HG02798 (cell line): ENCODE measurements around the gene STOX2.

Experiments used
- ATAC-seq: cut with Tn5 transposase; IDR thresholded peaks from one replicate; pipeline ENCODE4 v1.9.1; 2021; ENCODE audit warnings: mild to moderate bottlenecking; ENCODE audit not compliant: unreplicated experiment, poor library complexity

STOX2 gene, protein sequence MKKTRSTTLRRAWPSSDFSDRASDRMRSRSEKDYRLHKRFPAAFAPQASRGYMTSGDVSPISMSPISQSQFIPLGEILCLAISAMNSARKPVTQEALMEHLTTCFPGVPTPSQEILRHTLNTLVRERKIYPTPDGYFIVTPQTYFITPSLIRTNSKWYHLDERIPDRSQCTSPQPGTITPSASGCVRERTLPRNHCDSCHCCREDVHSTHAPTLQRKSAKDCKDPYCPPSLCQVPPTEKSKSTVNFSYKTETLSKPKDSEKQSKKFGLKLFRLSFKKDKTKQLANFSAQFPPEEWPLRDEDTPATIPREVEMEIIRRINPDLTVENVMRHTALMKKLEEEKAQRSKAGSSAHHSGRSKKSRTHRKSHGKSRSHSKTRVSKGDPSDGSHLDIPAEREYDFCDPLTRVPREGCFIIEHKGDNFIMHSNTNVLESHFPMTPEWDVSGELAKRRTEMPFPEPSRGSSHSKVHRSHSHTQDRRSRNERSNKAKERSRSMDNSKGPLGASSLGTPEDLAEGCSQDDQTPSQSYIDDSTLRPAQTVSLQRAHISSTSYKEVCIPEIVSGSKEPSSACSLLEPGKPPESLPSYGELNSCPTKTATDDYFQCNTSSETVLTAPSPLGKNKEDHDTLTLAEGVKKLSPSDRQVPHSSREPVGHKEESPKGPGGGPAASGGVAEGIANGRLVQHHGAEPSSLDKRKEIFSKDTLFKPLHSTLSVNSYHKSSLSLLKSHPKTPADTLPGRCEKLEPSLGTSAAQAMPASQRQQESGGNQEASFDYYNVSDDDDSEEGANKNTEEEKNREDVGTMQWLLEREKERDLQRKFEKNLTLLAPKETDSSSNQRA (N-terminal part only)

DNA sequence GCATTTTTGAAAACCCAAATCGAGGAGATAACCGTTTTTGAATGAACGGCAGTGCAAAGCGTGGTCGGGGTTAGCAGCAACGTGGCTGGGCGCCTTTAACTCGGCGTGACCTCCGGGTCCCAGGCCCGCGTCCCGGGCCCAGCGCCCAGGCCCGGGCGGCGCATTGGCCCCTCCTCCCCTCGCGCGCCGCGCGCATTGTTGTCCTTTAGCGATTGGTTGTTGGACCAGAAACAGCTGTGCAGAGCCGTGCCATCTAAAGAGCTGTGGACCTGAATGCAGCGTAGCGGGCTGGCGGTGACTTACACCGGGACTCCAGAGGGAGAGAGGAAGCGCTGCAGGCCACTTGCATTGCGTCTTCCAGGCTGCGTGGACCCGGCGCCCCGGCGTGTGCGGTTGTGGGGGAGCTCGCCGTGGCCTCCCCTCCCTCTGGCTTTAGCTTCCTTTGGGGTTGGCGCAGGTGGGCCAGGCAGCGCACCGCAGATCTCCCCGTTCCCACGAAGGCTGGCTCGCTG is at the start of gene STOX2:
TSS of gene STOX2 (plus strand) at position 227 of the 512 bp plus-strand sequence. CDS start 1,484 bp downstream, outside the sequence.
- ATAC-seq: no peak

DNA sequence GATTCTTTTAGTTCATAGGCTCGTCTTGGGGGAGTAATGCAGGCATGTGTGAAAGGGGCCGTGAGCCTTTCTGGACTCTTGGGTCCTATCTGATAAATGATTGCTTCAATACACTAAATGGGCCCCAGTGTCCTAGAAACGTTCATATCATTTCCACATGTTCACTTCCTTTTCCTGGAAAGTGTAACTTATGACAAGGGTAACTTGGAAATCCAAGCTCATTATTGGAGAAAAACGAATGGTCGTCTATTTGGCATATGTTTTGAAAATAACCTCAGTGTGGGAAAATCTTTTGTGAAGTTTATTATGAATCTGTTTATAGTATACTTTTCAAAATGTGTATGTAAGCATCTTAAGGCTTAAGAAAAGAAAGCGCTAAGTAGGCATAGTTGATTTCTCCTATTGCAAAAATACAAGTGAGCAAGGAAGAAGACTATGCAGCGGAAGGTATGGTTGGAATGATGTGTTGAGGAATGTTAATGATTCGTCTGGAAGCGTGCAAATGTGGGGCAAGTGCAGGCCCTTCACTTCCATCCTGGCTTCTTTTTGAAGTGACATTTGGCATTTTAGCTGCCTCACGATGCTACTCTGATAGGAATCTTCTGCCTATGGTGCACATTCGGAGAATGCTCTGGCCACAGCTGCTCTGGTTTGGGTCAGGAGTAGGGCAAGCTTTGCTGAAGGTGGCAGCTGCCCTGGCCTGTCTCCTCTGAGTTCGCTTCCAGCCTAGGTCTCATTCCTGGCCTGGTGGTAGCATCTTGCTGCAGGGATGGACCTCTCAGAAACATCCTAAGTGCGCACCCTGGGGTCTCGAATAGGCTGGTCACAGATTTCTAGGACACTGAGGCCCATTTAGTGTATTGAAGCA is 49.5 kb upstream of the STOX2 start:
- no peak for ATAC-seq

DNA sequence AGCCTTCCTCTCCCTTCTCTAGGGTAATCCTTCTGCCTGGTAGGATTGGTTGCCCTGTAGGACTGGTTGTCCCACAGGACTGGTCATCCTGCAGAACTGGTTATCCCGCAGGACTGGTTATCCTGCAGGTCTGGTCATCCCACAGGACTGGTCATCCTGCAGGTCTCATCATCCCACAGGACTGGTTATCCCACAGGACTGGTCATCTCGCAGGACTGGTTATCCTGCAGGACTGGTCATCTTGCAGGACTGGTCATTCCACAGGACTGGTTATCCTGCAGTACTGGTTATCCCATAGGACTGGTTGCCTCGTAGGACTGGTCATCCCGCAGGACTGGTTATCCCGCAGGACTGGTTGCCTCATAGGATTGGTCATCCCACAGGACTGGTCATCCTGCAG is 48.1 kb upstream of the STOX2 start:
- ATAC-seq: no peak

DNA sequence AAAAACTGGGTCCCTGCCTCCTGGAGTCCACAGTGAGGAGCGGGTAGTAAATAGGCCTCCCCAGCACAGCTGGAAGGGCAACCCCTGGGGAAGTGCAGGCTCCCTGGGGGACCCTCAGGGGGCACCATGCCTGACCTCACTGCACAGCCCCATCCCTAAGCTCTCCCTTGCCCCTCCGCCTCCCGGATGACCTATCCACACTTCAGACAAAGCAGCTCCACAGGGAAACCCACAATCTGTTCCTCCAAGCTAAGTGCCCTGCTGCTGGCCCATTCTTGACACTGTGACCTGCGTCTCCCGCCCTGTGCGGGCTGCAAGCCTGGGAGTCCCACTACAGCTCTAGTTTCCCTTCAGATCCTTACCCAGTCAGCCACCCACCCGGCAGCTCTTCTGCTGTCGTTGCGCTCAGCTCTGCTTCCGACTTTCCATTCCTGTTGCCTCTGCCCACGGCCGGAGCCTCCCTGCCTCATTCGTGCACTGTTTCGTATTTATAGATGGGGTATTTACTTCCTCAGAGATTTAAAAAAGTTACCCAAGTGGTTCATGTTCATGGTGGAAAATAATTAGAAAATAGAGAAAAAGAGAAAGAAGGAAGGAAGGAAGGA is 47.0 kb upstream of the STOX2 start:
- ATAC-seq: no peak

DNA sequence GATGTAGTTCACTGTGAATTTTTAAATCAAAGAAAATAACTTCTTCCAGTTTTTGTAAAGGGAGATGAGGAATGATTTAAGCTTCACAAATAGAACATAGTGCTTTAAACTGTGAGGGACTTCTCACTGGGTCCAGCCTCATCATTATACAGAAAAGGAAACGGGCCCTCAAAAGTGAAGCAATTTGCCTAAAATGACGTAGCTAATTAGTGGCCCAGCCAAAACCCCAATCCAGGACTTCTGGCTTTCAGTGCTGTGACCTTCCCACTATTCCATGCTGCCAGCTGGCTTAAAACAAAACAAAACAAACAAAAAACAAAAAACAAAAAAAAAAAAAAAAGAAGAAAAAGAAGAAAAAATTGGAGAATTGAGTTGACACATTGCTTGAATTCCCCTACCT is 45.0 kb upstream of the STOX2 start:
- no peak for ATAC-seq

DNA sequence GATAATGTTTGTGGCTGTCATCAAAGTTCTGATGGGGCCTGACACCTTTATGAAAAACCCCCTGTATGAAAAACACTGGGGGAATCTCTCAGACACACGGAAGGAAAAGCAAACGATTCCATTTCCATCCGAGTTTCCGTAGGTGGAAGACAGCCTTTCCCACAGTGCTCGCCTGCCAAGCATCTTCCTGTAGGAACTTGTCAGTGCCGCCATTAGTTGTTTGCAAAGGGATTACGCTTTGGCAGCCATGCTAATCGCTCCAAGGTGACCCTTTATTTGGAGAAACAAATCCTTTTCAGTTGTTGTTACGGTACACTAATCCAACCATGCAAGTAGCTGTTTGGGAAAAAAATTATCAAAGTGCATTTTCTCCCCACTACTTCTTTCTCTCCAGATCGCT is 44.4 kb upstream of the STOX2 start:
- ATAC-seq: no peak

DNA sequence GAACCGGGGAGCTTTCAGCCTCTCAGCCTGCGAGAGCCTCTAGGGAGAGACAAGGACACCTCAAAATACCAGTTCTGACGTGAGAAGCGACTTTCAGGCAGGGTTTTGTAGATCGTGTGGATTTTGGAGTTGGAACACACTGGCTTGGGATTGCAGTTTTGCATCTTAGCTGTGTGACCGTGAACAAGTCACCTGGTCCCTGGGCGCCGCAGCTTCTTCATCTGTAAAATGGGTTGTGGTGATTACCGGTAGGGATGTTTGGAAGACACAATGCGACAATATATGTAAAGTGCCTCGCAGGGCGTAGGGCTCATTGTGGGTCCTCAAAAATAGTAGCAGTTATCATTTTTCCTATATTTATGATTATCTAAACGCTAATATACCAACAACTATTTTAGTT is 43.7 kb upstream of the STOX2 start:
- ATAC-seq: no peak

DNA sequence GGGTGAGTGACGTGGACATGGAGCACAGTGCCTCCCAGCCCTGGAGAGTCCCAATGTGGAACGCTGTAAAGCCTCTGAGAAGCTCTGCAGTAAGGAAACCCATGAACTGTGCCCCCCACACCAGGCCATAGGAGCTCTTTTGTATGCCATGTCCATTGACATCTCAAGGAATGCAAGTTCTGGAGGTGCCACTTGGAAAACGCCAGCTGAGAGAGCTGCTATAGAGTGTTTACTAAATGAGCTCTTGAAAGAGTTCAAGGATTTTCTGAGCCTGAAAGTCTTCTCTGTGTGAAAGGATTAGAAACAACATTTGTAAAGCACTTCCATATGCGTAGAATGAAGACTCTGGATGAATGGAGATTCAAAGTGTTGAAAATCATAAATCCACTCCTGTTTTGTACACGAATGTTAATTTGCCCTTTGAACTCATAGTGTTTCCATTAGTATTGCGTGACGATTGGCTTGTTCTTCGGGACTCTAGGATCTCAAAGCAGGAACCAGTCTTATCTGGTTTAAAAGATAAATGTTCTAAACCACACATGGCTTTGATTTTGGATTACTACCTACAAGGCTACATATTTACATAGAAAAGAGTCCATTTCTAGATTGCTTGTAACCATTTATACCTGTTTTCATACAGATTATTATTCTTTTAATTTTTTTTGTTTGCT is 41.8 kb upstream of the STOX2 start:
- ATAC-seq: no peak

DNA sequence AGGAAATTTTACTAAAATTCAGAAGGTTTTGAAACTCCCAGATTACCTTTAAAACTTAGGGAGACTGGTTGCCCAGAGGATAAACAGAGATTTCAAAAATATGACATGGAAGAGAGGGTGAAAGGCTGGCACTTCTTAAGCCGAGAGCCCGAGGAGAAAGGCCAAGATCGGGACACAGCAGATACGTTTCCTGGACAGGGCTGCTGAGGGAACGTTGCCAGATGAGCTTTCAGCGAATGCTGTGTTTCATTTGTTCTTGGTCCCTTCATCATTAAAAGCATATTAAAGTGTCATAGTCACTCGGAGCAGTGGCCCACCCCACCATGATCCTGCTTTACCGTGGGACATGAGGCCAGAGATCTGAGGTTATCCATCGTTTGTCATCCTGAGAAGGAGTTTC is 37.9 kb upstream of the STOX2 start:
- ATAC-seq: no peak

DNA sequence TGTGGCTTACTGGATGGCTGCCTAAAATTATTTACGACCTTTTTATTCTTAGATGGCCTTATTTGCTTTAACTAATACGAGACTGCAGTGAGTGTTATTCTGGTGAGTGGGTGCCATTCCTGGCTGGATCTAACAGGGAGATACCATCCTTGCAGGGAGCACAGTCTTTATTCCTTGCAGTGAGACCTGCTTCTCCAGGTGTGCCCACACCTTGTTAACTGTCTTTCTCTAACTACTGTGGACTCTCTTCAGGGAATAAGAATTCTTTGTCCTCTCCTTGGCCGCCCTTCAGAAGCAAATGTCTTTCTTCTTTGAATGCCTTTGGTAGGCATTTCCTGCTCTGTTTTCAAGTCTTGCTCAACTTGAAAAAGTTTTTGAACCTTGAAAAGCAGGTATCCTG is 34.1 kb upstream of the STOX2 start:
- no peak for ATAC-seq

DNA sequence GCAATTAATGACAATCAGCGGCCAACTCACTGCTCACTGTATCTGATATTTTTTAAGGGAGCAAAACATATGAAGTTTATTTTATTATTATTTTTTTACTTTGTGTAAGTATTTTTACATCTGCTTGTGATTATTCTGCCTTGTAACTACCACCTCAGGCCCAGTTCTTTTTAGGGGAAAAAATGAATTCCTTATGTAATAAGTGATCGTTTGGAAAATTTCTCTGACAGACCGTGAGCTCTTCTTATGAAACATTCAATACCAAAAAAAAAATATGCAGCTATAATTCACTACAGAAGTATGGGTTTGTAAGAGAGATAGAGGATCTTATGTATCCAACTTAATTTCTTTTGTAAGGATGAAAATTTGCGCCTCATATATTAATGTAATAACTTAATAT is 33.5 kb upstream of the STOX2 start:
- ATAC-seq: no peak

DNA sequence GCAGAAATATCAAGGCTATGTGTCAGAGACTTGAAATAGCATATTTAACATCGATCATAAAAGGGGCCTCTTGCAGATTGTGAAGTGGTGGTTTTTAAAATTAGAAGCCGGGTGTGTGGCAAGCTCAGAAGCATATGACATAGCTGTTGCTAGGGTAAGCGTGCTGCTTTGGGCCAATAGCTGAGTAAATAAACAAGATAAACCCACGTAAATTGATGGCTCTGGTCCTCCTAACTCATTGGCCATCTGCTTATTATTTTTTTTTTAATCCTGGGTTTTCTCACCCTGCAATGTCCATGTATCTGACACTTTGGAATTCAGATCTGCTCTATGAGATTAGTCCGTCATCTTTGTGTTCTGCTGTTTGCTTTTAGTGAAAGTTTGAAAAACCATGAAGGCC is 32.6 kb upstream of the STOX2 start:
- no peak for ATAC-seq

DNA sequence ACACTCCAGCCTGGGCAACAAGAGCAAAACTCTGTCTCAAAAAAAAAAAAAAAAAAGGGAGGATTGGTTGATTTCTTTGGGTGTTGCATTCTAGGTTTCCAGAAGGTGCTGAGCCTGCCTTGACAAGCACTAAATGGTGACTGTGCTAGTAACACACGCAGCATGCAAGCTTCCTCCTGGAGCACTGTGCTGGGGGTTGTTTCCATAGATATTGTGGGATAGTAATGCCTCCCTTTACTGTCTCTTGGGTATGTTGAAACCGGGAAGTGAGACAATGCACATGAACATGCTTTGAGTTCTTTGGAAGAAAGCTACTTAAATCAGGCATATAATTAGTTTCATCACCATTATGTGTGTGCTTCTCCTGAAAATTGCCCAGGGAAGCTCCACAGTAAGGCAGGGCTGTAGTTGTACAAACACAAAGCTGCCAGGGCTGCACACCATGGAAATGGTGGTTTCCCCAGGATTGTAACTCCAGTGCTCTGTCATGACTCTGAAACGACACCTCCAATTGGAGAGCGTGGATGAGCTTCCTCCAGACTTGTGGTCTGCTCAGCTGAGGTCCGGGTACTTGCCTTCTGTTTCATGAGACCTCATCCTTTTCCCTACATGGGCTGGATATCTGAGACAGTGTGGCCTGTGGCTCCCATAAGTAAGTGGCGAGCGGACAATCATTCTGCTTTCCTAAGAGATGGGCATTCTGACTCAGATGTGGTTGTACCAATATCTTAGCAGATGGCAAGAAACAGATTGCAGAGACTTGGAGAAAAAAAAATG is 31.5 kb upstream of the STOX2 start:
- ATAC-seq: no peak

DNA sequence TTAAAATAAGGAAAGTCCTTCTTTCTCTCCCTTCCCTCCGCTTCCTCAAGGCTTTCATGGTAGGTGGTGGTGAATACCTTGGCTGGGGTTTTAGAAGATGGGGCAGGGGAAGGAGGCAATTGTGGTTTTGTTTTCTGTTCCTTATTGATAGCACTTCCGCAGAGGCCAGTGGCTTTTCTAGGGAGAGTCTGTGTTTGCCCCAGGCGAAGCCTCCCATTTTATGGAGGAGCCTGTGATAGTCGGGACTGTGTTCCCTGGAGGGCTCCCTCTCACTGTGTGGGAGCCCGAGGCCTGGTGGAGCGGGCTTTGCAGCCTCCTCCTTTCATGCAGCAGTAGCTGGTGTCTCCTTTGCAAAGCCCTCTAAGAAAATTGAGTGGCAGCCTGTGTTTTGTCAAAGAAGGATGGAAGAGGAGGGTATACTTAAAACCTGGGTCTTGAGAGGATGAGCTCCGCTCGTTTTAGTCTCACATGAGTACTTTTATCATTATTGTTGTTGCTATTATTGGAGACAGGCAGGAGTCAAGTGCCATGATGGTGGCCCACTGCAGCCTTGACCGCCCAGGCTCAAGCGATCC is 29.8 kb upstream of the STOX2 start:
- no peak for ATAC-seq

DNA sequence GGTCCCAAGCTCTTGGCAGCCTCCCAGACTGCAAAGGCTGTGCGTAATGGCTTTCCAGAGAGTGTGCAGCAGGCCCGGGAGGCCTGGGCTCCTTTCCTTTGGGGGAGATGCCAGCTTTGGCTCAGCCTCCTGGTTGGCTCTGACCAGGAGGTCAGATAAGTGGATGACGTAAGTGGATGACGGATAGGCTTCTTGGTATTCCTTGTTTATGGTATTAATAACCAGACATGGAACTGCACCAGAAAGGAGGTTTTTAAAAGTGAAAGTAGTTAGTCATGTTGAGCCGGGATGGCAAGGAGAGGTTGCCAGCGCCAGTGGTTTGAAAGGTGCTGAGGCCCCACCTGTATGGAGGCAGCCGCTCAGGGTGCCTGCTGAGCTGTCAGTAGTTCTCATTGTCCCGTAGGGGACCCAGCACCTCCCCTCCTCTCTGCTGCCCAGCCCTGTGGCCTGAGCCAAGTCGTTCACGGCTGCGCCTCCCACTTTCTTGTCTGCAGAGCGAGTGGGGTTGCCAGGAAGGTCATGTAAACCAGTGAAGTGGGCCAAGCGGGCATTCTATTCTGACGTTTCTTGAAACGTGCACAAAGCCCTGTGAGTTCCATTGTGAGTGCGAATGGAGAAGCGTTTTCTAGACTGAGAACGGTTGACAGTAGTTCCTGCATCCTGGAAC is 28.7 kb upstream of the STOX2 start:
- ATAC-seq: no peak

DNA sequence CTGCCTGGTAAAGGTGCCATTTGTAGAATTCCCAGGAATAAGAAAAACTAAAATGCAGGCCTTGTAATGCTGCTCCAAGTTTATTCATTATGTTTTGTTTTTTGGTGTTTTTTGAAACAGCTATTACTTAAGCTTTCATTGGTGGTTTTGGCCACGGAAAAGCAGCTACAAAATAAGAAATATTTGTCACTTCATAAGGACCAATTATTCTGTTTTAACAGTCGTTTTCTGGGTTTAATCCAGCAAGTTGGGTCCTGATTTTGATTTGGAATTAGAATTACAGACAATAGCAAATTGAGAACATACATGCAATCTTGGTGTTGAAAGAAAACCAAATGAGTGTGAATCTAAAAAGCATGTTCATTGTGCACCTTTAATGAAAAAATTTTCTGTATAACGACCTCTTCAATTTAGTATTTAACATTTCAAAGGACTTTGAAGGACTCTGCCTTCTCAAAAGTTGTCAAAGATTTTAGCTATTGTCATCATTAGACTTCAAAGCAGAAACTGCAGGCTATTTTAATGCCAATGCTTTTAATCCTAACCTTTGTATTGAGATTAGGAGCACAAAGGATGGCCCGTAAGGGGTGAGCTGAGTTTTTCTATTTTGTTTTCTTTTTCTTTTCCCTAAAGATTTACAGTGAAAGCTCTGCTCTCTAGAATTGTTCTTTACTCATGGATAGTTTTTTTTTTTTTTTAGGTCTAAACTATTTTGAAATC is 26.7 kb upstream of the STOX2 start:
- ATAC-seq: no peak

DNA sequence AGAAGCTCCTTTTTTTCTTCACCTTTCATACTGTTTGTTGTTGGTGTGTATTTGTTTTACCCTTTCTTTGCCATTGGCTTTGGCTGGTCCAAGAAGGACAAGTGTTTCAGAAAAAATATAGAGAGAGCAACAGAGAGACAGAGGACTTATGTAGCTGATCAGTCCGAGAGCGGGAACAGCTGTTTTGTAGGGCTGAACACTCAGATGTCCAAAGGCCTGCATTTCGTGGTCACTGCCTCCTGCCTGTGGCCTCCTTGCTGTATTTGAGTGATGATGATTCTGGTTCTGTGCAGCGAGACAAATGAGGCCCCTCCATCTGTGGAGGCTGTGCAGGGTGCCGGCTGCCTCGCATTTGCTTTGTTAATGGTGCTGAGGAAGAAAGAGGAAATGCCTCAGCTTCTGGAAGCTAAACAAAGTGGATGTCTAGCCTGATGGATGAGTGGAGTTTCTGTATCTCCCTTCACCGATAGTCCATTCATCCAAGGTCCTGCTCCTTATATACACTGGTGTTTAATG is 19.8 kb upstream of the STOX2 start:
- ATAC-seq: no peak
